WI38 (cell line): Measurements from ENCODE around the gene SKOR1.
A peak's percentile ranks its signal among the peaks of the same experiment; 100 is the strongest.

Experiments
- H3K4me3 ChIP-seq: 2 replicates; pipeline ENCODE4 v1.5.1; 2011; ENCODE audit warnings: low read depth, mild to moderate bottlenecking, control low read depth, low read length
- TF ChIP-seq, protein P1 (sequence below): IDR thresholded peaks from 2 replicates; pipeline ENCODE4 v1.5.1; 2012; ENCODE audit warnings: low read depth, mild to moderate bottlenecking, control low read depth, low read length

SKOR1 gene

DNA sequence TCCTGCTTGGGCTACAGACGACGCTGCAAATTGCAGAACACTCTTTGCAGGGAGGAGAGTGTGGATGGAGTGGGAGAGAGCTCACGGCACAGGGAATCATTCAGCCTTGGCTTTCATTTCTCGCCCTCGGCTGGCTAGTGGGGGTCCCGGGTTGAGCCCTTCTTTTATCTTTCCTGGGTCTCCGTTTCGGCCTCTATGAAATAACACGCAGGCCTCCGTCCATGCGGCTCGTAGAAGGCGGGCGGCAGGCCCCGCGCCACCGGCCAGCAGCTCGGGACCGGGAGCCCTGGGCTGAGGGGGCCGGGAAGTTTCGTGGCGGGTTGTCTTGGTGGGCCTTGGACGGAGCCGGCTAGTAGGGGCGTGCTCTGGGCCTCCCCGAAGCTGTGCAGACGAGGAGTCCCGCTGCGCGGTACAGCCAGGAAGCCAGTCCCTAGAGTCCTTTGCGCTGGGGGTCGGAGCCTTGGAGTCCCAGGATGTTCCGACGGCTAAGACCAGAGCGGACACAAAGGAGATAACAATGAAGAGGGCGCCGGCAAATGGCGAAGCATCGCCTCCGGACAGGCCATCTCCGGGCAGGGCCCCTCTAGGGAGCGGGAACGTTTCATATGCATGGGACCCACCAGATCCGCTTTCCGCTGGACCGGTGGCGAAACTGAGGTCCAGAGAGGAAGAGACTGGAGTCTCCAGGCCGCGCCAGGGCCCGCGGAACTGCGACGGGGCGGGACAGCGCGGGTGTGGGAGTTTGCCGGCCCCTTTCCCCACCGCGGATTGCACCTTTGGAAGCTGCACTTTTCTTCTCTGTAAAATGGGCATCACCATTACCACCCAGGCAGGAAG, 10.2 kb downstream of the SKOR1 start:
- H3K4me3 ChIP-seq, result no peak overlapping the region
- TF ChIP-seq, protein P1, sequence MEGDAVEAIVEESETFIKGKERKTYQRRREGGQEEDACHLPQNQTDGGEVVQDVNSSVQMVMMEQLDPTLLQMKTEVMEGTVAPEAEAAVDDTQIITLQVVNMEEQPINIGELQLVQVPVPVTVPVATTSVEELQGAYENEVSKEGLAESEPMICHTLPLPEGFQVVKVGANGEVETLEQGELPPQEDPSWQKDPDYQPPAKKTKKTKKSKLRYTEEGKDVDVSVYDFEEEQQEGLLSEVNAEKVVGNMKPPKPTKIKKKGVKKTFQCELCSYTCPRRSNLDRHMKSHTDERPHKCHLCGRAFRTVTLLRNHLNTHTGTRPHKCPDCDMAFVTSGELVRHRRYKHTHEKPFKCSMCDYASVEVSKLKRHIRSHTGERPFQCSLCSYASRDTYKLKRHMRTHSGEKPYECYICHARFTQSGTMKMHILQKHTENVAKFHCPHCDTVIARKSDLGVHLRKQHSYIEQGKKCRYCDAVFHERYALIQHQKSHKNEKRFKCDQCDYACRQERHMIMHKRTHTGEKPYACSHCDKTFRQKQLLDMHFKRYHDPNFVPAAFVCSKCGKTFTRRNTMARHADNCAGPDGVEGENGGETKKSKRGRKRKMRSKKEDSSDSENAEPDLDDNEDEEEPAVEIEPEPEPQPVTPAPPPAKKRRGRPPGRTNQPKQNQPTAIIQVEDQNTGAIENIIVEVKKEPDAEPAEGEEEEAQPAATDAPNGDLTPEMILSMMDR, result no peak

DNA sequence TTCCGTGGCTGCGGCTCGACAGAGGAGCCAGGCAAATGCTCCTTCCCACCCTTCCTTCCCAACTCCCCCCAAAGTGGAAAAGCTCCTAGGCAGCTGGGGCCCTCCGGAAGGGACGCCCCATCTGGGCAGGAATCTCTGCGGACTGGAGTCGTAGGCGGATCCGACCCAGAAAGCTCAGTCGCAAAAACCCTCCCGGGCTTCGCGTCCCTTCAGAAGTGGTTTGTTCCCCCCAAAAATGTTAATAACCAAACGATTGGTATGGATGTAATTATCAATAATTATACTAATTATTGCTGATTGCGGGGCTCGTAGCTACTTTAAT, 10.8 kb downstream of the SKOR1 start:
- H3K4me3 ChIP-seq, result 0 out of 2 replicates have a peak overlapping the region, but pooled peaks have one; percentile 2

GRCh38 chr15:67836477-67836876, 11.2 kb downstream of the SKOR1 start:
- TF ChIP-seq, protein P1, result peak; percentile 72
- no peak overlapping the region for H3K4me3 ChIP-seq

More for the DNA sequence above, 10.8 kb downstream of the SKOR1 start:
- TF ChIP-seq, protein P1, result no peak

- H3K4me3 ChIP-seq, result no peak overlapping the region
- TF ChIP-seq, protein P1, result no peak
Measured at GRCh38 chr15:67836955-67837354, 11.6 kb downstream of the SKOR1 start.

DNA sequence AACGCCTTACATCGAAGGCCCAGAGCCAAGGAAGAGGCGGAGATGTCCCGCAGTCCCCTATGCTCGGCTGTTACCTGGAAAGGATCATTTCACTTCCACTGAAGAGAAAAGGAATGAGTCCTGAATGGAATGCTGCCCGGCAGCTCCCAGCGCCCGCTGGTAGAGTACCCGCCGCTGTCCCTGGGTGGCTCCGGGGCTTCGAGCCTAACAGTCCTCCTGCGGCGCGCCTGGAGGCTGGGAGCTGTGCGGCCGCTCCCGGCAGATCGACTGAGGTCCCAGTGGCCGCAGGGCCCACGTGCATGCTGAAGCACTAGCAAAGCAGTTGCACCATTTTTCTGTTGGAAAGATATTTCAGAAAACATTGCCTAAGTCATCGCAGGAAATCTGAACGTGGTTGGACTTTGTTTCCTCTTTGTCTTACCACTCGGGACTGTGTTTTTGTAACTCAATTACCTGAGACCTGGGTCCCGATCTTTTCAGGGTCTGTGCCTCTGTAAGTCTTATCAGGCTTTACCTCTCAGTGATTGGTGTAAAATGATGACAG, 13.6 kb downstream of the SKOR1 start:
- H3K4me3 ChIP-seq, result no peak overlapping the region

DNA sequence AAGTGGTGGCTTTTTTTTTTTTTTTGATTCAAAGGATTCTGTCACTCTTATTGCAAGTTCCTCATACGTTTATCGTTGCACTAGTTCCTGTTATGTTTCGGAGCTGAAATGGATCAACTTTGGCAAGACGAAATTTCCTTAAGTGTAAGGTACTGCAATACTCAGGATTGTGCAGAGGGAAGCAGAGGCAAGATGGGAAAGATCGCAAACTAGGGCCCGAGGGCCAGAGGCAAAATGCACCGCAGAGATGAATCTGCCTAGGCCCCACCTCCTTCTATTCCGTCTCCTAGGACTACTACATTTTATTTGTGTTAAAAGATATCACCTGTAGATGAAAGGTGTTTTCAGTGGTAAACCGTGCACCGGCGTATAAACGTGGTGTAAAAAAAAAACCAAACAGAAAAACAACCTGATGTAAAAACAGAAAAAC, 14.2 kb downstream of the SKOR1 start:
- TF ChIP-seq, protein P1, result no peak
- H3K4me3 ChIP-seq, result peak overlapping the region; percentile 87

More for the DNA sequence above, 13.6 kb downstream of the SKOR1 start:
- TF ChIP-seq, protein P1, result no peak

DNA sequence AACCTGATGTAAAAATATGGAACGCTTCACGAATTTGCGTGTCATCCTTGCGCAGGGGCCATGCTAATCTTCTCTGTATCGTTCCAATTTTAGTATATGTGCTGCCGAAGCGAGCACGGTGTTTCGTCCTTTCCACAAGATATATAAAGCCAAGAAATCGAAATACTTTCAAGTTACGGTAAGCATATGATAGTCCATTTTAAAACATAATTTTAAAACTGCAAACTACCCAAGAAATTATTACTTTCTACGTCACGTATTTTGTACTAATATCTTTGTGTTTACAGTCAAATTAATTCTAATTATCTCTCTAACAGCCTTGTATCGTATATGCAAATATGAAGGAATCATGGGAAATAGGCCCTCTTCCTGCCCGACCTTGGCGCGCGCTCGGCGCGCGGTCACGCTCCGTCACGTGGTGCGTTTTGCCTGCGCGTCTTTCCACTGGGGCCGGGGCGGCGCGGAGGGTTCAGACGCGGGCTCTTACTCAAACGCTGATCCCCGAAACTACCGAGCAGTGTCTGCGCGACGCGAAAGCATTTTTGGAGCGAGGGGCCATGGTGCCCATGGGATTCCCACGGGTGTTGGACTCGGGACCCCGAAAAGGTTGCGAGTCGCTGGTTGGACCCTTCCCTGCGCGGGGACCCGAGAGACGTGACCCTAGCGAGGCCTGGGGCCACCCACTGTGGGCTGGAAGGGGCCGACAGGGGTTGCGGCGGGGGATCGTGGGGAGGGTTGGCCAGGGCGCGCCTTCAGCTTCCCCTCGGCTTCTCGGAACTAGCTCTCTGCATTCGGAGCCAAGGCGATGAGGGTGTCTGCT, 14.8 kb downstream of the SKOR1 start, which contains the start of gene RNU6-1:
Gene RNU6-1 (minus strand): TSS at position 117 of the 820 bp plus-strand sequence.
- peak within 1 kb of the TSS; percentile 87 for H3K4me3 ChIP-seq
- TF ChIP-seq, protein P1, result no peak
